ENCODE data around the gene SIPA1L3. TPM values are rescaled to one million over a fixed set of nuclear protein-coding genes. Genes with fewer than 3 reads are reported as not detected.

Gene SIPA1L3
- total and polyA plus RNA-seq, 11 donors, result 4.7 to 22.9 (median 8.8) TPM

DNA sequence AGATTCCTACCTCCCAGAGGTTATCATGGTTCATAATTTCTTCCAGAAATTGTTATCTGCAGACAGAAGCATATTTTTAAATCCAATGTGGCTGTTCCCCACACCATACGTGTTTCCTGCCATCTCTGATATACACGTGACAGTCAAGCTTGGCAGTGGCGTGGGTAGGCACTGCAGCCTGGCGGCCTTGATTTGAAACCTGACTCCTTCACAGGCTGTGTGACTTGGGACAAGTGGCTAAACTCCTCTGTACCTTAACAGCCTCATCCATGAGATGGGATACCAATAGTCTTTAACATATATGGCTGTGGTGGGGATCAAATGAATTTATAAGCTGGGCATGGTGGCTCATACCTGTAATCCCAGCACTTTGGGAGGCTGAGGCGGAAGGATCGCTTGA, 283.8 kb downstream of the SIPA1L3 start:
- ATAC-seq, result no peak
- no peak for DNase-seq
- Histone ChIP-seq H3K4me1 (no peaks in the 10 kb centered on the region), H3K36me3 (peaks cover 0 to 21% (median 0%) of the 10 kb centered on the region in 9 donors), H3K27ac (no peak overlapping the region), H3K4me3 (no peak overlapping the region), H3K9me3 (no peaks in the 10 kb centered on the region), H3K27me3 (no peaks in the 10 kb centered on the region)
- WGBS, 4 donors, result 89 to 95% (median 91%) methylated on average over 6 of the region's 6 CpGs
- intact Hi-C loops (cut with DNase I), result no loop called here
- no peak for TF ChIP-seq POLR2A (IDR thresholded peaks at IDR 0.05)

DNA sequence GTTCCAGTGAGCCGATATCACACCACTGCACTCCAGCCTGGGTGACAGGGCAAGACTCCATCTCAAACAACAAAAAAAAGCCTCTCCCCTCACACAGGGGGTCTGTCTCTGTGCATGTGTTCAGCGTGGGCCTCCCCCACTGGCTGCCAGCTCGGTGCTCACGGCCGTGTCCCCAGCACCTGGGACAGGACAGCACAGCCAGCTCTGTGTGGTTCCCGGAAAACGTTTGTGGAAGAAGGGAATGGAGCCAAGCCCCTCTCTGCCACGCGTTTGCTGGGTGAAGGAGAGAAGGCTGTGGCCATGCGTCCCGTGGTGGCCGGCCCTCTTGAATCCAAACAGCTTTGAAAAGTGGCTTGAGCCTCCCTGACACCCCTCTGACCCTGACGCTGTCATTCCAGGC, 284.7 kb downstream of the SIPA1L3 start:
- no peak for DNase-seq
- TF ChIP-seq, protein P1, sequence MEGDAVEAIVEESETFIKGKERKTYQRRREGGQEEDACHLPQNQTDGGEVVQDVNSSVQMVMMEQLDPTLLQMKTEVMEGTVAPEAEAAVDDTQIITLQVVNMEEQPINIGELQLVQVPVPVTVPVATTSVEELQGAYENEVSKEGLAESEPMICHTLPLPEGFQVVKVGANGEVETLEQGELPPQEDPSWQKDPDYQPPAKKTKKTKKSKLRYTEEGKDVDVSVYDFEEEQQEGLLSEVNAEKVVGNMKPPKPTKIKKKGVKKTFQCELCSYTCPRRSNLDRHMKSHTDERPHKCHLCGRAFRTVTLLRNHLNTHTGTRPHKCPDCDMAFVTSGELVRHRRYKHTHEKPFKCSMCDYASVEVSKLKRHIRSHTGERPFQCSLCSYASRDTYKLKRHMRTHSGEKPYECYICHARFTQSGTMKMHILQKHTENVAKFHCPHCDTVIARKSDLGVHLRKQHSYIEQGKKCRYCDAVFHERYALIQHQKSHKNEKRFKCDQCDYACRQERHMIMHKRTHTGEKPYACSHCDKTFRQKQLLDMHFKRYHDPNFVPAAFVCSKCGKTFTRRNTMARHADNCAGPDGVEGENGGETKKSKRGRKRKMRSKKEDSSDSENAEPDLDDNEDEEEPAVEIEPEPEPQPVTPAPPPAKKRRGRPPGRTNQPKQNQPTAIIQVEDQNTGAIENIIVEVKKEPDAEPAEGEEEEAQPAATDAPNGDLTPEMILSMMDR (IDR thresholded peaks at IDR 0.05), result no peak
- no peak for TF ChIP-seq POLR2A (IDR thresholded peaks at IDR 0.05)
- no peak for ATAC-seq
- H3K27me3 ChIP-seq, result no peaks in the 10 kb centered on the region
- H3K27ac ChIP-seq, result no peak overlapping the region
- no peaks in the 10 kb centered on the region for H3K9me3 ChIP-seq
- no peak overlapping the region for H3K4me3 ChIP-seq
- H3K4me1 ChIP-seq, result no peaks in the 10 kb centered on the region
- 90 to 93% (median 92%) methylated on average over 7 to 13 of the region's 13 CpGs for WGBS, 4 donors
- H3K36me3 ChIP-seq, result peaks cover 0 to 20% (median 0%) of the 10 kb centered on the region in 9 donors
- intact Hi-C loops (cut with DNase I), result no loop called here

DNA sequence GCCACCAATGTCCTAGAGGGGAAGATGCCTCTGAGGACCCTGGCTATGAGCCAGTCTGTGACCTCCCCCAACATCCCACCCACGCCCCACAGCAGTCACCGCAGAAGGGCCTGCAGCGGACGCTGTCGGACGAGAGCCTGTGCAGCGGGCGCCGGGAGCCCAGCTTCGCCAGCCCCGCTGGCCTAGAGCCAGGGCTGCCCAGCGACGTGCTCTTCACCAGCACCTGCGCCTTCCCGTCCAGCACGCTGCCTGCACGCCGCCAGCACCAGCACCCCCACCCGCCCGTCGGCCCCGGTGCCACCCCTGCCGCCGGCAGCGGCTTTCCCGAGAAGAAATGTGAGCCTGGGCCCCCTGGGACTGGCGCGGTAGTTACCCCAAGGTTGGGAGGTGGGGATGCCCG, 286.4 kb downstream of the SIPA1L3 start:
- intact Hi-C loops (cut with DNase I), result no loop called here
- no peaks in the 10 kb centered on the region for H3K4me1 ChIP-seq
- ATAC-seq (no peak), DNase-seq (no peak)
- no peaks in the 10 kb centered on the region for H3K9me3 ChIP-seq
- TF ChIP-seq, protein P1 (IDR thresholded peaks at IDR 0.05), result no peak
- TF ChIP-seq POLR2A (IDR thresholded peaks at IDR 0.05), result no peak
- no peak overlapping the region for H3K27ac ChIP-seq
- WGBS, 4 donors, result 91 to 94% (median 93%) methylated on average over 28 to 29 of the region's 29 CpGs
- no peak overlapping the region for H3K4me3 ChIP-seq
- H3K36me3 ChIP-seq, result peaks cover 0 to 30% (median 0%) of the 10 kb centered on the region in 9 donors
- H3K27me3 ChIP-seq, result no peaks in the 10 kb centered on the region

DNA sequence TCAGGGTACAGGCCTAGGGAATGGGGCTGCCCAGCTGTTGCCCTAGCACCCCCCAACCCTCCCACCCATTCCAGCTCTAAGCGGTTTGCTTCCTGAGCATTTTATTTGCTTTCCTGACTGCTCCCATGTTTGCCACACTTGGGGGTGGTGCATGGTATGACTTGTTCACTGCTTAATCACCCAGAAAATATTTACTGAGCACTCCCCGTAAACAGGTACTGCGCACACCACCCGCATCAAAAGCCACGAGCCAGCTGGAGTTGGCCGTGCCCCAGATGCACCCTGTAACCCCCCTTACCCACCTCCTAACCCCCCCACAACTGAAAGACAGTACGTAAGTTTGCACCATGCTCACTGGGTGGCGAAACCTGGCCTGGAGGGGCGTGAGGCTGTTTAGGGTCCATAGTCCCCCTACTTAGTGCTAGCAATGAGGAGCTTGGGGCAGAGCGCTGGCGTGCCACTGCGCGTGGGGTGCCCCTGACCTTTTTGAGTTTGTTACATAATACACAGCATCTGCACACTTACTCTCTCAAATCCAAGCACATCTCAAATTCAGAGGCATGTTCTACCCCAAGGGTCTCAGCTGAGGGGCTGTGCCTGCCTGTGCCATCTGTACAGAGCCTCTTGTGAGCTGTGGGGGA, 287.2 kb downstream of the SIPA1L3 start:
- no peaks in the 10 kb centered on the region for H3K27me3 ChIP-seq
- H3K4me1 ChIP-seq, result no peaks in the 10 kb centered on the region
- ATAC-seq, result no peak
- intact Hi-C loops (cut with DNase I), result no loop called here
- WGBS, 4 donors, result 89 to 97% (median 92%) methylated on average over 13 of the region's 13 CpGs
- H3K9me3 ChIP-seq, result no peaks in the 10 kb centered on the region
- H3K4me3 ChIP-seq, result no peak overlapping the region
- peaks cover 0 to 36% (median 0%) of the 10 kb centered on the region in 9 donors for H3K36me3 ChIP-seq
- TF ChIP-seq, protein P1 (IDR thresholded peaks at IDR 0.05), result no peak
- no peak for TF ChIP-seq POLR2A (IDR thresholded peaks at IDR 0.05)
- H3K27ac ChIP-seq, result no peak overlapping the region
- DNase-seq, result no peak

DNA sequence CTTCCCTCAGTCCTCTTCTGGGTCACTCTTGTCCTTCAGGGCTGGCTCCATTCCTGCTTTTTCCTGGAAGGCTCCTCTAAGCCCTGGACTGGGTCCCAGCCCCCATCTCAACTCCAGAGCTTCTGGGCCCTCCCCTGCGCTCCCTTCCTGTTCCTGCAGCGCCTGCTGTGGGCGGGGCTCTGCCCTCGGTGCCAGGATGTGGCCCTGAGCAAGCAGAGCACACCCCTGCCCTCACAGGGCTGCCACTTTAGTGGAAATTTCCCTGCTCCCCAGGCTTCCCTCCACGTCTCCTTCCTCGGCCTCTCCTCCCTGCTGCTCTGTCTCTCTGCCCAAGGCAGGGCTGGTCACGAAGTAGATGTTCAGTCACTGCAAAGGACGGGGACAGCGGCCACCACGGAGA, 288.2 kb downstream of the SIPA1L3 start:
- intact Hi-C loops (cut with DNase I), result no loop called here
- no peak for DNase-seq
- Histone ChIP-seq H3K4me1 (no peaks in the 10 kb centered on the region), H3K9me3 (no peaks in the 10 kb centered on the region), H3K27me3 (no peaks in the 10 kb centered on the region), H3K27ac (no peak overlapping the region), H3K4me3 (no peak overlapping the region), H3K36me3 (peaks cover 0 to 46% (median 6%) of the 10 kb centered on the region in 9 donors)
- TF ChIP-seq, protein P1 (IDR thresholded peaks at IDR 0.05), result no peak
- no peak for TF ChIP-seq POLR2A (IDR thresholded peaks at IDR 0.05)
- no peak for ATAC-seq
- 80 to 95% (median 87%) methylated on average over 10 of the region's 10 CpGs for WGBS, 4 donors

All from heart left ventricle (tissue), 16 donors.